Urothelium cell line (cell line): ENCODE measurements around the gene LGALS3BP.
A peak's percentile ranks its signal among the peaks of the same experiment; 100 is the strongest.
"Not testable (repeated sequence)": the region's sequence is repeated elsewhere in the genome, so short reads cannot be mapped to it uniquely, and the experiment has no call there.

Experiments used
- DNase-seq: peaks from one replicate; pipeline ENCODE4 v3.0.0; 2011; ENCODE audit warnings: low spot score, mixed read lengths
- FAIRE-seq: peaks from 2 replicates; lab custom pipeline; 2011; peaks lifted over from hg19 to GRCh38; lab: Jason Lieb, UNC

Gene LGALS3BP

GRCh38 chr17:78979780-78980623 is at the start of gene LGALS3BP:
Gene LGALS3BP, minus strand, starts transcription at chr17:78979923. Its CDS starts 2,732 bp downstream, at chr17:78977191.
- FAIRE-seq = peak; percentile 73
- peak; percentile 93 for DNase-seq

GRCh38 chr17:79028496-79029326 is 49.0 kb upstream of the LGALS3BP start:
- FAIRE-seq (no peak), DNase-seq (no peak)

GRCh38 chr17:79027925-79028491 is 48.3 kb upstream of the LGALS3BP start:
- DNase-seq = peak; percentile 60
- peak; percentile 73 for FAIRE-seq

GRCh38 chr17:79027274-79027924 is 47.7 kb upstream of the LGALS3BP start:
- FAIRE-seq (peak; percentile 42), DNase-seq (peak; percentile 55)

- FAIRE-seq = peak; percentile 72
- peak; percentile 86 for DNase-seq
Measured at GRCh38 chr17:79026376-79027273, 46.9 kb upstream of the LGALS3BP start.

GRCh38 chr17:79024901-79025737 is 45.4 kb upstream of the LGALS3BP start:
- FAIRE-seq = no peak
- DNase-seq = no peak

GRCh38 chr17:79023886-79024771 is 44.4 kb upstream of the LGALS3BP start, which contains the start of gene C1QTNF1:
Gene C1QTNF1, plus strand, starts transcription at chr17:79024169. Its CDS starts 19,800 bp downstream, at chr17:79043969.
- no peak for DNase-seq

GRCh38 chr17:79023180-79023705 is 43.5 kb upstream of the LGALS3BP start:
- FAIRE-seq = no peak
- DNase-seq = no peak

More at GRCh38 chr17:79023886-79024771, 44.4 kb upstream of the LGALS3BP start, which contains the start of gene C1QTNF1:
- FAIRE-seq = no peak

- DNase-seq (no peak), FAIRE-seq (no peak)
Measured at GRCh38 chr17:79022507-79022991, 42.8 kb upstream of the LGALS3BP start.

GRCh38 chr17:79021929-79022328 is 42.2 kb upstream of the LGALS3BP start:
- DNase-seq, FAIRE-seq: not testable (repeated sequence)

- FAIRE-seq (no peak), DNase-seq (no peak)
Measured at GRCh38 chr17:79020631-79021301, 41.0 kb upstream of the LGALS3BP start.

- peak; percentile 53 for DNase-seq
- peak; percentile 5 for FAIRE-seq
Measured at GRCh38 chr17:79019632-79020584, 40.2 kb upstream of the LGALS3BP start.

- FAIRE-seq = no peak
Measured at GRCh38 chr17:79019261-79019631, 39.5 kb upstream of the LGALS3BP start.

GRCh38 chr17:79018370-79018695 is 38.6 kb upstream of the LGALS3BP start:
- FAIRE-seq (no peak), DNase-seq (no peak)

More at GRCh38 chr17:79019261-79019631, 39.5 kb upstream of the LGALS3BP start:
- DNase-seq = no peak

- no peak for FAIRE-seq
- no peak for DNase-seq
Measured at GRCh38 chr17:79017546-79018369, 38.0 kb upstream of the LGALS3BP start.
